Ovary (tissue), 9 donors: ENCODE measurements around the gene CBX1. TPM values are rescaled to one million over a fixed set of nuclear protein-coding genes. Genes with fewer than 3 reads are reported as not detected.

Source experiments
- DNase-seq, 5 donors: peaks; one replicate each; pipeline ENCODE4 v3.0.0-alpha.2; 2019 to 2020
- H3K27ac ChIP-seq, 2 donors: fragments of 200-600 bp; one replicate each; pipeline versions ENCODE4 v1.5.1 to v1.8.0; 2019 to 2022
- H3K27me3 ChIP-seq: fragments of 200-600 bp; one replicate; pipeline ENCODE4 v1.8.0; 2022
- H3K36me3 ChIP-seq: fragments of 200-600 bp; sonication (generic); one replicate; pipeline ENCODE4 v1.5.1; 2019
- H3K4me1 ChIP-seq: one replicate; pipeline ENCODE4 v1.8.1; 2013; ENCODE audit warnings: mild to moderate bottlenecking, moderate library complexity; ENCODE audit not compliant: insufficient read depth
- H3K4me3 ChIP-seq: fragments of 200-600 bp; sonication (generic); one replicate; pipeline ENCODE4 v1.5.1; 2017
- H3K9me3 ChIP-seq, 2 donors: fragments of 200-600 bp in 1 of 2; sonication (generic) in 1 of 2; one replicate each; pipeline versions ENCODE4 v1.5.1 to v1.8.1; 2013 to 2019; ENCODE audit warnings: mild to moderate bottlenecking in 1 of 2, moderate library complexity in 1 of 2
- CTCF ChIP-seq, 3 donors: fragments of 450-650 bp in 2 of 3; fragments of 200-600 bp in 1 of 3; IDR thresholded peaks; one replicate each; pipeline versions ENCODE4 v1.5.1 to v1.8.0; 2016 to 2022; ENCODE audit warnings: antibody characterized with exemption in 3 of 3, mild to moderate bottlenecking in 1 of 3
- EP300 ChIP-seq: sonication (generic); formaldehyde crosslinking; IDR thresholded peaks from one replicate; pipeline ENCODE4 v1.6.1; 2017; ENCODE audit warnings: antibody characterized with exemption
- POLR2A ChIP-seq: fragments of 450-650 bp; IDR thresholded peaks from one replicate; pipeline ENCODE4 v1.6.1; 2017; ENCODE audit warnings: antibody characterized with exemption, mild to moderate bottlenecking, moderate library complexity
- WGBS, 3 donors: extraction: QIAGEN DNeasy Blood & Tissue Kit in 1 of 3; methylation state at CpG; one replicate each; pipeline versions ENCODE4 v1.1.5 to v1.1.7; 2013 to 2017; 5-methylcytosine and 5-hydroxymethylcytosine counted together
- intact Hi-C, 4 donors: fragments of 100-400 bp; cut with DNase I; formaldehyde crosslinking; loops; one replicate each; pipeline versions ENCODE4 v1.11.0 to v1.15.1; 2022 to 2023
- microRNA counts: library from miRNA; unstranded; fragments of <30 nt; microRNA quantifications from one replicate; lab custom pipeline; 2016
- microRNA-seq, 3 donors: library from miRNA; unstranded; fragments of <30 nt; microRNA quantifications; one replicate each; pipeline versions ENCODE4 to v1.2.0, GENCODE V29; 2019 to 2020
- polyA plus RNA-seq, 2 donors: library from polyadenylated mRNA; stranded (reverse); fragments of 200-250 nt in 1 of 2; fragments of 350-450 nt in 1 of 2; fragmentation: Illumina TruSeq in 1 of 2; extraction: RNeasy Lipid Tissue Mini Kit (QIAGEN cat#74804) in 1 of 2; gene quantifications; one replicate each; pipeline ENCODE4 v1.2.3, GENCODE V29; 2013 to 2014
- small RNA-seq: library from RNA; depleted of rRNA; stranded (forward); fragments of <200 nt; gene quantifications from one replicate; pipeline ENCODE3, GENCODE V24; 2016
- total RNA-seq, 7 donors: library from RNA; depleted of rRNA in 2 of 7; stranded (reverse); fragments of >200 nt in 2 of 7; fragmentation: NEBNext Ultra II Directional in 3 of 7; extraction: Animal tissue kit (Norgen Biotek cat#: 25700) in 3 of 7; gene quantifications; one replicate each; pipeline versions ENCODE4 v1.1.0 to v1.2.4, GENCODE V29; 2016 to 2023
- donor health status: DM: no; HTN: no; CAD: no; lungs with moderate emphysema.
- donor health status: DM: no; HTN: no; CAD: no.
- donor health status: Bipolar disorder and iron deficiency.
- donor health status: DM: yes; HTN: yes; CAD: no.
- donor health status: DM: no; HTN: no; CAD: no.
- donor health status: DM: yes; HTN: yes; CAD: no.

Gene CBX1
- total and polyA plus RNA-seq, 9 donors: 35.4 to 106 (median 70.0) TPM

GRCh38 chr17:48023400-48024148, 77.7 kb downstream of the CBX1 start:
- 2 to 4% (median 2%) methylated on average over 44 to 54 of the region's 54 CpGs for WGBS, 3 donors
- Histone ChIP-seq H3K27ac (no peak overlapping the region), H3K36me3 (no peaks in the 10 kb centered on the region), H3K4me1 (peaks cover 13% of the 10 kb centered on the region), H3K4me3 (peak overlapping the region; percentile 35), H3K9me3 (no peaks in the 10 kb centered on the region), H3K27me3 (no peaks in the 10 kb centered on the region)
- TF ChIP-seq POLR2A (no peak), EP300 (no peak), CTCF (IDR thresholded peaks at IDR 0.05) (peak in 1 of 3 donors; percentile 25)
- intact Hi-C loops: loop anchor here in 3 of 4 donors (2.0 to 10.0 kb wide), 2 partner anchors 107 to 591 kb away; partner anchors contain the start of genes HOXB7 (in 2 of the 3) and HOXB8 (in 2 of the 3)
- DNase-seq: peak; percentile 42 to 80 (median 72)

- no peak for DNase-seq
- no peak for TF ChIP-seq EP300
- Histone ChIP-seq H3K27me3 (no peaks in the 10 kb centered on the region), H3K4me3 (no peak overlapping the region), H3K27ac (no peak overlapping the region), H3K36me3 (no peaks in the 10 kb centered on the region), H3K4me1 (peaks cover 13% of the 10 kb centered on the region), H3K9me3 (no peaks in the 10 kb centered on the region)
- 51 to 60% (median 57%) methylated on average over 6 of the region's 6 CpGs for WGBS, 3 donors
- intact Hi-C loops: loop anchor here in 2 of 4 donors (10.0 kb wide), 1 partner anchor 592 kb away; the partner anchor contains the start of genes HOXB7 (in 2 of the 2) and HOXB8 (in 2 of the 2)
These were observed 78.4 kb downstream of the CBX1 start for GRCh38 chr17:48022901-48023300.

- H3K36me3 ChIP-seq: no peaks in the 10 kb centered on the region
- no peak overlapping the region for H3K27ac ChIP-seq
- H3K9me3 ChIP-seq: no peaks in the 10 kb centered on the region
- intact Hi-C loops: loop anchor here in 2 of 4 donors (10.0 kb wide), 1 partner anchor 593 kb away; the partner anchor contains the start of genes HOXB7 (in 2 of the 2) and HOXB8 (in 2 of the 2)
- H3K27me3 ChIP-seq: no peaks in the 10 kb centered on the region
- DNase-seq: no peak
- no peak for TF ChIP-seq CTCF (IDR thresholded peaks at IDR 0.05)
- no peak for TF ChIP-seq EP300
- TF ChIP-seq POLR2A: no peak
- 58 to 66% (median 65%) methylated on average over 5 of the region's 5 CpGs for WGBS, 3 donors
- H3K4me1 ChIP-seq: peaks cover 13% of the 10 kb centered on the region
- H3K4me3 ChIP-seq: no peak overlapping the region
These were observed 79.3 kb downstream of the CBX1 start for GRCh38 chr17:48021934-48022333.

MicroRNAs encoded within 50 kb of the gene (microRNA counts, 767-probe panel; counts per million panel counts)
- microRNA hsa-miR-152 (lab: Ali Mortazavi, UCI): 530 counts per million, percentile 78 among the panel's probes with 10 or more counts

Small RNAs within 50 kb of the gene (microRNA-seq; reads per million reads assigned to microRNA genes)
- 94.9 to 333 (median 167) reads per million in 3 donors for gene MIR152

Small RNAs within 50 kb of the gene (small RNA-seq; reads per million reads assigned to genes)
- gene AC004477.2 (not detected), gene MIR152 (62.7 reads per million, percentile 90 among the genes with 10 or more reads in this experiment), gene RNU6-1201P (not detected)

Other genes starting within 250 kb of the CBX1 start
- 10 to 100 TPM in 5 of 7 donors, 1 to 10 TPM in 2; 2.6 to 22.5 (median 14.6) TPM for gene SP2, start 205.2 kb downstream of the CBX1 start, total RNA-seq
- gene SP2, start 205.2 kb downstream of the CBX1 start, polyA plus RNA-seq: 10 to 100 TPM; 15.0 to 19.4 TPM
- 10 to 100 TPM in 6 of 7 donors, 1 to 10 TPM in 1; 9.5 to 26.5 (median 21.8) TPM for gene PNPO, start 159.9 kb downstream of the CBX1 start, total RNA-seq
- gene PNPO, start 159.9 kb downstream of the CBX1 start, polyA plus RNA-seq: 10 to 100 TPM in 1 of 2 donors, 1 to 10 TPM in 1; 6.1 to 32.4 TPM
- gene PRR15L, start 143.6 kb downstream of the CBX1 start, total RNA-seq: 10 to 100 TPM in 1 of 7 donors, 1 to 10 TPM in 1, under 1 TPM in 5; 0.18 to 22.3 (median 0.82) TPM
- under 1 TPM; 0.16 to 0.35 TPM for gene PRR15L, start 143.6 kb downstream of the CBX1 start, polyA plus RNA-seq
- gene CDK5RAP3, start 130.4 kb downstream of the CBX1 start, total RNA-seq: 100 to 1,000 TPM; 125 to 197 (median 144) TPM
- 100 to 1,000 TPM; 138 to 162 TPM for gene CDK5RAP3, start 130.4 kb downstream of the CBX1 start, polyA plus RNA-seq
- gene COPZ2, start 63.7 kb downstream of the CBX1 start, total RNA-seq: 10 to 100 TPM in 5 of 7 donors, 1 to 10 TPM in 2; 1.7 to 36.2 (median 12.1) TPM
- 10 to 100 TPM; 12.1 to 58.1 TPM for gene COPZ2, start 63.7 kb downstream of the CBX1 start, polyA plus RNA-seq
- 100 to 1,000 TPM in 6 of 7 donors, 10 to 100 TPM in 1; 80.0 to 214 (median 165) TPM for gene NFE2L1, start 53.1 kb downstream of the CBX1 start, total RNA-seq
- gene NFE2L1, start 53.1 kb downstream of the CBX1 start, polyA plus RNA-seq: 100 to 1,000 TPM; 150 to 577 TPM
- gene SNX11, start 6.3 kb upstream of the CBX1 start, total RNA-seq: 10 to 100 TPM in 5 of 7 donors, 1 to 10 TPM in 2; 7.1 to 21.3 (median 14.1) TPM
- 10 to 100 TPM in 1 of 2 donors, 1 to 10 TPM in 1; 8.5 to 18.5 TPM for gene SNX11, start 6.3 kb upstream of the CBX1 start, polyA plus RNA-seq